ENCODE measurements around the gene ADAM23.

ADAM23 gene

GRCh38 chr2:206543073-206543472, 99.7 kb downstream of the ADAM23 start:
- Histone ChIP-seq H3K36me3 (ENCODE audit: control insufficient read depth, low read depth, low read length) (no peaks in the 10 kb centered on the region), H3K9me3 (ENCODE audit: control insufficient read depth, low read depth, low read length) (no peaks in the 10 kb centered on the region), H3K4me3 (ENCODE audit: low read length) (no peak overlapping the region), H3K4me1 (ENCODE audit: control insufficient read depth, low read depth, low read length) (no peaks in the 10 kb centered on the region), H3K27me3 (ENCODE audit: control insufficient read depth, insufficient read depth, low read length) (no peaks in the 10 kb centered on the region), H3K9ac (ENCODE audit: low read length) (no peak overlapping the region), H3K27ac (ENCODE audit: low read length) (no peak overlapping the region)

- H3K27me3 ChIP-seq (ENCODE audit: control insufficient read depth, insufficient read depth, low read length), result no peaks in the 10 kb centered on the region
- H3K9me3 ChIP-seq (ENCODE audit: control insufficient read depth, low read depth, low read length), result no peaks in the 10 kb centered on the region
- no peak overlapping the region for H3K27ac ChIP-seq (ENCODE audit: low read length)
- H3K4me3 ChIP-seq (ENCODE audit: low read length), result no peak overlapping the region
- H3K36me3 ChIP-seq (ENCODE audit: control insufficient read depth, low read depth, low read length), result no peaks in the 10 kb centered on the region
- no peaks in the 10 kb centered on the region for H3K4me1 ChIP-seq (ENCODE audit: control insufficient read depth, low read depth, low read length)
- H3K9ac ChIP-seq (ENCODE audit: low read length), result no peak overlapping the region
These were observed 105.1 kb downstream of the ADAM23 start for GRCh38 chr2:206548383-206548782.

- Histone ChIP-seq H3K9ac (ENCODE audit: low read length) (no peak overlapping the region), H3K27me3 (ENCODE audit: control insufficient read depth, insufficient read depth, low read length) (no peaks in the 10 kb centered on the region), H3K9me3 (ENCODE audit: control insufficient read depth, low read depth, low read length) (no peaks in the 10 kb centered on the region), H3K36me3 (ENCODE audit: control insufficient read depth, low read depth, low read length) (peaks cover 3% of the 10 kb centered on the region), H3K4me1 (ENCODE audit: control insufficient read depth, low read depth, low read length) (peaks cover 3% of the 10 kb centered on the region), H3K27ac (ENCODE audit: low read length) (no peak overlapping the region), H3K4me3 (ENCODE audit: low read length) (no peak overlapping the region)
These were observed 112.4 kb downstream of the ADAM23 start for GRCh38 chr2:206555721-206556120.

- Histone ChIP-seq H3K36me3 (ENCODE audit: control insufficient read depth, low read depth, low read length) (peaks cover 3% of the 10 kb centered on the region), H3K9ac (ENCODE audit: low read length) (no peak overlapping the region), H3K9me3 (ENCODE audit: control insufficient read depth, low read depth, low read length) (no peaks in the 10 kb centered on the region), H3K27ac (ENCODE audit: low read length) (no peak overlapping the region), H3K27me3 (ENCODE audit: control insufficient read depth, insufficient read depth, low read length) (no peaks in the 10 kb centered on the region), H3K4me1 (ENCODE audit: control insufficient read depth, low read depth, low read length) (peaks cover 3% of the 10 kb centered on the region), H3K4me3 (ENCODE audit: low read length) (no peak overlapping the region)
These were observed 113.1 kb downstream of the ADAM23 start for GRCh38 chr2:206556357-206556949.

GRCh38 chr2:206557321-206557720, 114.0 kb downstream of the ADAM23 start:
- Histone ChIP-seq H3K9ac (ENCODE audit: low read length) (no peak overlapping the region), H3K36me3 (ENCODE audit: control insufficient read depth, low read depth, low read length) (peaks cover 3% of the 10 kb centered on the region), H3K9me3 (ENCODE audit: control insufficient read depth, low read depth, low read length) (no peaks in the 10 kb centered on the region), H3K4me1 (ENCODE audit: control insufficient read depth, low read depth, low read length) (peaks cover 3% of the 10 kb centered on the region), H3K27ac (ENCODE audit: low read length) (no peak overlapping the region), H3K4me3 (ENCODE audit: low read length) (no peak overlapping the region), H3K27me3 (ENCODE audit: control insufficient read depth, insufficient read depth, low read length) (no peaks in the 10 kb centered on the region)

GRCh38 chr2:206558492-206558891, 115.2 kb downstream of the ADAM23 start:
- peaks cover 3% of the 10 kb centered on the region for H3K4me1 ChIP-seq (ENCODE audit: control insufficient read depth, low read depth, low read length)
- H3K36me3 ChIP-seq (ENCODE audit: control insufficient read depth, low read depth, low read length), result peaks cover 3% of the 10 kb centered on the region
- no peaks in the 10 kb centered on the region for H3K9me3 ChIP-seq (ENCODE audit: control insufficient read depth, low read depth, low read length)
- no peak overlapping the region for H3K4me3 ChIP-seq (ENCODE audit: low read length)
- no peaks in the 10 kb centered on the region for H3K27me3 ChIP-seq (ENCODE audit: control insufficient read depth, insufficient read depth, low read length)
- no peak overlapping the region for H3K27ac ChIP-seq (ENCODE audit: low read length)
- no peak overlapping the region for H3K9ac ChIP-seq (ENCODE audit: low read length)

GRCh38 chr2:206561962-206562361, 118.6 kb downstream of the ADAM23 start:
- H3K27me3 ChIP-seq (ENCODE audit: control insufficient read depth, insufficient read depth, low read length), result no peaks in the 10 kb centered on the region
- H3K4me1 ChIP-seq (ENCODE audit: control insufficient read depth, low read depth, low read length), result no peaks in the 10 kb centered on the region
- H3K9ac ChIP-seq (ENCODE audit: low read length), result no peak overlapping the region
- H3K4me3 ChIP-seq (ENCODE audit: low read length), result no peak overlapping the region
- H3K9me3 ChIP-seq (ENCODE audit: control insufficient read depth, low read depth, low read length), result no peaks in the 10 kb centered on the region
- H3K27ac ChIP-seq (ENCODE audit: low read length), result no peak overlapping the region
- H3K36me3 ChIP-seq (ENCODE audit: control insufficient read depth, low read depth, low read length), result peaks cover 3% of the 10 kb centered on the region

- Histone ChIP-seq H3K27me3 (ENCODE audit: control insufficient read depth, insufficient read depth, low read length) (no peaks in the 10 kb centered on the region), H3K36me3 (ENCODE audit: control insufficient read depth, low read depth, low read length) (peaks cover 2% of the 10 kb centered on the region), H3K4me1 (ENCODE audit: control insufficient read depth, low read depth, low read length) (no peaks in the 10 kb centered on the region), H3K4me3 (ENCODE audit: low read length) (no peak overlapping the region), H3K27ac (ENCODE audit: low read length) (no peak overlapping the region), H3K9me3 (ENCODE audit: control insufficient read depth, low read depth, low read length) (no peaks in the 10 kb centered on the region), H3K9ac (ENCODE audit: low read length) (no peak overlapping the region)
These were observed 119.0 kb downstream of the ADAM23 start for GRCh38 chr2:206562375-206562774.

GRCh38 chr2:206563374-206563773, 120.0 kb downstream of the ADAM23 start:
- no peaks in the 10 kb centered on the region for H3K4me1 ChIP-seq (ENCODE audit: control insufficient read depth, low read depth, low read length)
- no peak overlapping the region for H3K27ac ChIP-seq (ENCODE audit: low read length)
- no peaks in the 10 kb centered on the region for H3K36me3 ChIP-seq (ENCODE audit: control insufficient read depth, low read depth, low read length)
- no peak overlapping the region for H3K9ac ChIP-seq (ENCODE audit: low read length)
- no peak overlapping the region for H3K4me3 ChIP-seq (ENCODE audit: low read length)
- no peaks in the 10 kb centered on the region for H3K9me3 ChIP-seq (ENCODE audit: control insufficient read depth, low read depth, low read length)
- H3K27me3 ChIP-seq (ENCODE audit: control insufficient read depth, insufficient read depth, low read length), result no peaks in the 10 kb centered on the region

GRCh38 chr2:206565666-206566065, 122.3 kb downstream of the ADAM23 start:
- H3K27me3 ChIP-seq (ENCODE audit: control insufficient read depth, insufficient read depth, low read length), result no peaks in the 10 kb centered on the region
- peaks cover 2% of the 10 kb centered on the region for H3K36me3 ChIP-seq (ENCODE audit: control insufficient read depth, low read depth, low read length)
- no peaks in the 10 kb centered on the region for H3K4me1 ChIP-seq (ENCODE audit: control insufficient read depth, low read depth, low read length)
- no peak overlapping the region for H3K4me3 ChIP-seq (ENCODE audit: low read length)
- no peak overlapping the region for H3K9ac ChIP-seq (ENCODE audit: low read length)
- H3K27ac ChIP-seq (ENCODE audit: low read length), result no peak overlapping the region
- no peaks in the 10 kb centered on the region for H3K9me3 ChIP-seq (ENCODE audit: control insufficient read depth, low read depth, low read length)

- Histone ChIP-seq H3K9me3 (ENCODE audit: control insufficient read depth, low read depth, low read length) (no peaks in the 10 kb centered on the region), H3K27ac (ENCODE audit: low read length) (no peak overlapping the region), H3K27me3 (ENCODE audit: control insufficient read depth, insufficient read depth, low read length) (no peaks in the 10 kb centered on the region), H3K36me3 (ENCODE audit: control insufficient read depth, low read depth, low read length) (peaks cover 10% of the 10 kb centered on the region), H3K9ac (ENCODE audit: low read length) (no peak overlapping the region), H3K4me3 (ENCODE audit: low read length) (no peak overlapping the region), H3K4me1 (ENCODE audit: control insufficient read depth, low read depth, low read length) (no peaks in the 10 kb centered on the region)
These were observed 126.1 kb downstream of the ADAM23 start for GRCh38 chr2:206569470-206569869.

- H3K4me3 ChIP-seq (ENCODE audit: low read length), result no peak overlapping the region
- H3K36me3 ChIP-seq (ENCODE audit: control insufficient read depth, low read depth, low read length), result peaks cover 10% of the 10 kb centered on the region
- H3K27ac ChIP-seq (ENCODE audit: low read length), result no peak overlapping the region
- no peak overlapping the region for H3K9ac ChIP-seq (ENCODE audit: low read length)
- no peaks in the 10 kb centered on the region for H3K27me3 ChIP-seq (ENCODE audit: control insufficient read depth, insufficient read depth, low read length)
- no peaks in the 10 kb centered on the region for H3K4me1 ChIP-seq (ENCODE audit: control insufficient read depth, low read depth, low read length)
- H3K9me3 ChIP-seq (ENCODE audit: control insufficient read depth, low read depth, low read length), result no peaks in the 10 kb centered on the region
These were observed 126.9 kb downstream of the ADAM23 start for GRCh38 chr2:206570199-206570598.
